ENCODE measurements around the gene USF2.

DNA sequence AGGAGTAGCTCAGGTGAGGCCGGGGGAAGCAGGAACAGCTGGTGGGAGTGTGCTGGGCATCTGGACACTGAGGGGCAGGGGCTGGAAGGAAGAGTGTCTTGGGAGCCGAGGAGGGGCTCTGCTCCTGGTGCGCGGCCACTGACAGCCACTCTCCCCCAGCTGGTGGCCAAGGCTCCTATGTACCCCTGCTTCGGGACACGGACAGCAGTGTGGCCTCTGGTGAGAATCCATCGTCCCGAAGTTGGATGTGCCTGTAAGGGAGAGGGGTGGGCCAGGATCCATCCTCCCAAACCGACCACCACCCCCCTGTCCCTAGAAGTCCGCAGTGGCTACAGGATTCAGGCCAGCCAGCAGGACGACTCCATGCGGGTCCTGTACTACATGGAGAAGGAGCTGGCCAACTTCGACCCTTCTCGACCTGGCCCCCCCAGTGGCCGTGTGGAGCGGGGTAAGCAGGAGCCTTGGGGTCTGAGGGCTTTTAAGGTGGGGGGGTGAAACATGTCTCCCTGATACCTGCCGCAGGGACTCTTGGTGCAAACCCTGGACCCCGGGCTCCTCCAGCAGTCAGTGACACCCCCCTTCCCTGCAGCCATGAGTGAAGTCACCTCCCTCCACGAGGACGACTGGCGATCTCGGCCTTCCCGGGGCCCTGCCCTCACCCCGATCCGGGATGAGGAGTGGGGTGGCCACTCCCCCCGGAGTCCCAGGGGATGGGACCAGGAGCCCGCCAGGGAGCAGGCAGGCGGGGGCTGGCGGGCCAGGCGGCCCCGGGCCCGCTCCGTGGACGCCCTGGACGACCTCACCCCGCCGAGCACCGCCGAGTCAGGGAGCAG, 2.0 kb upstream of the USF2 start:
- TF ChIP-seq, protein P1, sequence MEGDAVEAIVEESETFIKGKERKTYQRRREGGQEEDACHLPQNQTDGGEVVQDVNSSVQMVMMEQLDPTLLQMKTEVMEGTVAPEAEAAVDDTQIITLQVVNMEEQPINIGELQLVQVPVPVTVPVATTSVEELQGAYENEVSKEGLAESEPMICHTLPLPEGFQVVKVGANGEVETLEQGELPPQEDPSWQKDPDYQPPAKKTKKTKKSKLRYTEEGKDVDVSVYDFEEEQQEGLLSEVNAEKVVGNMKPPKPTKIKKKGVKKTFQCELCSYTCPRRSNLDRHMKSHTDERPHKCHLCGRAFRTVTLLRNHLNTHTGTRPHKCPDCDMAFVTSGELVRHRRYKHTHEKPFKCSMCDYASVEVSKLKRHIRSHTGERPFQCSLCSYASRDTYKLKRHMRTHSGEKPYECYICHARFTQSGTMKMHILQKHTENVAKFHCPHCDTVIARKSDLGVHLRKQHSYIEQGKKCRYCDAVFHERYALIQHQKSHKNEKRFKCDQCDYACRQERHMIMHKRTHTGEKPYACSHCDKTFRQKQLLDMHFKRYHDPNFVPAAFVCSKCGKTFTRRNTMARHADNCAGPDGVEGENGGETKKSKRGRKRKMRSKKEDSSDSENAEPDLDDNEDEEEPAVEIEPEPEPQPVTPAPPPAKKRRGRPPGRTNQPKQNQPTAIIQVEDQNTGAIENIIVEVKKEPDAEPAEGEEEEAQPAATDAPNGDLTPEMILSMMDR (IDR thresholded peaks at IDR 0.05): no peak
- TF ChIP-seq ZFX (IDR thresholded peaks at IDR 0.05; ENCODE audit: borderline replicate concordance): no peak

Measured in 22Rv1 (cell line).